Measurements from ENCODE around the gene GATA6. TPM values are rescaled to one million over a fixed set of nuclear protein-coding genes. Genes with fewer than 3 reads are reported as not detected.

Gene GATA6
- total RNA-seq, 1 experiment from 2014 or later, result 3.3 TPM

- Histone ChIP-seq H3K4me1 (ENCODE audit: control insufficient read depth in 1 of 2, insufficient read depth in 2 of 2, low read length in 2 of 2) (no peaks in the 10 kb centered on the region), H2AFZ (ENCODE audit: low read depth, low read length, poor library complexity, severe bottlenecking) (no peak overlapping the region), H3K27me3 (ENCODE audit: insufficient read depth, low read length) (no peaks in the 10 kb centered on the region), H3K79me2 (ENCODE audit: insufficient read depth, low read length) (no peaks in the 10 kb centered on the region), H3K9me2 (ENCODE audit: insufficient read depth) (no peaks in the 10 kb centered on the region), H3K4me2 (ENCODE audit: low read length) (no peak overlapping the region), H3K4me3 (replicated peaks in 1 of 2; ENCODE audit: low read depth in 1 of 2, low read length in 2 of 2) (no peak overlapping the region), H3K9ac (ENCODE audit: low read length) (no peak overlapping the region), H3K9me3 (ENCODE audit: control insufficient read depth in 1 of 2, insufficient read depth in 1 of 2, low read depth in 1 of 2, low read length in 2 of 2) (no peaks in the 10 kb centered on the region), H3K27ac (ENCODE audit: low read depth, low read length) (no peak overlapping the region), H3K36me3 (ENCODE audit: control insufficient read depth in 1 of 2, insufficient read depth in 2 of 2, low read length in 2 of 2) (peaks cover 0 to 12% of the 10 kb centered on the region in 2 experiments; a peak in 2 of 4 replicates), H4K20me1 (ENCODE audit: insufficient read depth) (no peaks in the 10 kb centered on the region)
- TF ChIP-seq, protein P1, sequence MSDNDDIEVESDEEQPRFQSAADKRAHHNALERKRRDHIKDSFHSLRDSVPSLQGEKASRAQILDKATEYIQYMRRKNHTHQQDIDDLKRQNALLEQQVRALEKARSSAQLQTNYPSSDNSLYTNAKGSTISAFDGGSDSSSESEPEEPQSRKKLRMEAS (IDR thresholded peaks at IDR 0.05), result no peak
- no peak for TF ChIP-seq EGR1 (IDR thresholded peaks at IDR 0.05; ENCODE audit: low read depth)
- TF ChIP-seq, protein P2, sequence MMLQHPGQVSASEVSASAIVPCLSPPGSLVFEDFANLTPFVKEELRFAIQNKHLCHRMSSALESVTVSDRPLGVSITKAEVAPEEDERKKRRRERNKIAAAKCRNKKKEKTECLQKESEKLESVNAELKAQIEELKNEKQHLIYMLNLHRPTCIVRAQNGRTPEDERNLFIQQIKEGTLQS (IDR thresholded peaks at IDR 0.05), result no peak
- no peak for TF ChIP-seq POLR2A (IDR thresholded peaks at IDR 0.05; ENCODE audit: borderline replicate concordance, extremely low read depth, insufficient read depth, insufficient read length)
- POLR2A ChIA-PET, result no interaction called here
- intact Hi-C loops (cut with micrococcal nuclease), result no loop called here
- CTCF ChIA-PET, result no interaction called here
- RAD21 ChIA-PET (ENCODE audit: low non-redundant PET in 1 of 2, low total read pairs in 2 of 2, uncharacterized antibody in 2 of 2, unreplicated experiment in 2 of 2), result no interaction called here
- DNase-seq (ENCODE audit: low read depth, low spot score) (no peak), ATAC-seq (no peak)
- BruUV-seq (replicated peaks), result no TSS peak
Measured at GRCh38 chr18:22204996-22205395, 35.6 kb downstream of the GATA6 start.

DNA sequence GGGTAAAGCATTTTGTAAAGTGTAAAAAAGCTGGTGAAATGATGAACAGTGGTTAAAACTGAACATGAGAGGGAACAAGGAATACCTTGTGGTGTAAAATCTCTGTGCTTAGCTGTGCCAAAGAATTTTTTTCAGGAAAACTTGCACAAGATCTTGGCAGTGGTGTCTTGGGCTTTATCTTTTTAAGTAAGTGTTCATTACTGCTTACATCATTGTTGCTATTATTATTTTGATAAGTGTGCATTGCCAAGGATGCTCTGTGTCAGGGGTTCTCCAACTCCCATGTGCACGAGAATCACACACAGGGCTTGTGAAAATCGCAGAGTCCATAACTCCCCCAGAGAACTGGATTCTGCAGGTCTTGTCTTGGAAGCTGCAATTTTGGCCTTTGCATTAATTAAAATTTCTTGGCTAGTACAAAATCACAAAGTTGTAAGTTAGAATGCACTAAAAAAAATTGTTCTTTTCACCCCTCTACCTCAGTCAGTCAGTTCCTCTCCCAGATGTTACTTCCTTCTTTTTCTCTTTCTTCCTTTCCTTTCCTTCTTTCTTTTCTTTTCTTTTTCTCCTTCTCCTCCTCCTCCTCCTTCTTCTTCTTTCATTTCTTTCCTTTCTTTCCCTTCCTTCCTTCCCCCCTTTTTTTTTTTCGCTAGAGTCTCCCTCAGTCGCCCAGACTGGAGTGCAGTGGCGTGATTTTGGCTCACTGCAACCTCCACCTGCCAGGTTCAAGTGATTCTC is 37.8 kb downstream of the GATA6 start:
- no peak overlapping the region for H3K27ac ChIP-seq (ENCODE audit: low read depth, low read length)
- ChIA-PET POLR2A (no interaction called here), RAD21 (ENCODE audit: low non-redundant PET in 1 of 2, low total read pairs in 2 of 2, uncharacterized antibody in 2 of 2, unreplicated experiment in 2 of 2) (no interaction called here), CTCF (no interaction called here)
- TF ChIP-seq ZNF274 (IDR thresholded peaks at IDR 0.05; ENCODE audit: low read depth, low read length) (no peak), REST (IDR thresholded peaks at IDR 0.05; ENCODE audit: low read depth) (no peak), ZBTB33 (IDR thresholded peaks at IDR 0.05; ENCODE audit: extremely low read depth, insufficient replicate concordance, low read length) (no peak)
- TF ChIP-seq, protein P2 (IDR thresholded peaks at IDR 0.05), result no peak
- H3K4me2 ChIP-seq (ENCODE audit: low read length), result no peak overlapping the region
- H3K79me2 ChIP-seq (ENCODE audit: insufficient read depth, low read length), result no peaks in the 10 kb centered on the region
- no peaks in the 10 kb centered on the region for H3K27me3 ChIP-seq (ENCODE audit: insufficient read depth, low read length)
- H3K9me2 ChIP-seq (ENCODE audit: insufficient read depth), result no peaks in the 10 kb centered on the region
- H4K20me1 ChIP-seq (ENCODE audit: insufficient read depth), result no peaks in the 10 kb centered on the region
- no peaks in the 10 kb centered on the region for H3K4me1 ChIP-seq (ENCODE audit: control insufficient read depth in 1 of 2, insufficient read depth in 2 of 2, low read length in 2 of 2)
- H3K9ac ChIP-seq (ENCODE audit: low read length), result no peak overlapping the region
- intact Hi-C loops (cut with micrococcal nuclease), result no loop called here
- ATAC-seq, result no peak
- no TSS peak for BruUV-seq (replicated peaks)
- H2AFZ ChIP-seq (ENCODE audit: low read depth, low read length, poor library complexity, severe bottlenecking), result no peak overlapping the region
- no peaks in the 10 kb centered on the region for H3K36me3 ChIP-seq (ENCODE audit: control insufficient read depth in 1 of 2, insufficient read depth in 2 of 2, low read length in 2 of 2)
- no peak for DNase-seq (ENCODE audit: low read depth, low spot score)
- H3K4me3 ChIP-seq (replicated peaks in 1 of 2; ENCODE audit: low read depth in 1 of 2, low read length in 2 of 2), result no peak overlapping the region
- H3K9me3 ChIP-seq (ENCODE audit: control insufficient read depth in 1 of 2, insufficient read depth in 1 of 2, low read depth in 1 of 2, low read length in 2 of 2), result no peaks in the 10 kb centered on the region

Measured in HCT116 (cell line).